HUDEP-2 (cell line): ENCODE data around the gene IER2.
"Not testable (repeated sequence)": the region's sequence is repeated elsewhere in the genome, so short reads cannot be mapped to it uniquely, and the experiment has no call there.

Experiments used
- DNase-seq, 76 experiments: peaks; one replicate each; lab custom pipeline; 2025; ENCODE audit not compliant: unreplicated experiment in 76 of 76; lab: John Stamatoyannopoulos, UW

IER2 gene

DNA sequence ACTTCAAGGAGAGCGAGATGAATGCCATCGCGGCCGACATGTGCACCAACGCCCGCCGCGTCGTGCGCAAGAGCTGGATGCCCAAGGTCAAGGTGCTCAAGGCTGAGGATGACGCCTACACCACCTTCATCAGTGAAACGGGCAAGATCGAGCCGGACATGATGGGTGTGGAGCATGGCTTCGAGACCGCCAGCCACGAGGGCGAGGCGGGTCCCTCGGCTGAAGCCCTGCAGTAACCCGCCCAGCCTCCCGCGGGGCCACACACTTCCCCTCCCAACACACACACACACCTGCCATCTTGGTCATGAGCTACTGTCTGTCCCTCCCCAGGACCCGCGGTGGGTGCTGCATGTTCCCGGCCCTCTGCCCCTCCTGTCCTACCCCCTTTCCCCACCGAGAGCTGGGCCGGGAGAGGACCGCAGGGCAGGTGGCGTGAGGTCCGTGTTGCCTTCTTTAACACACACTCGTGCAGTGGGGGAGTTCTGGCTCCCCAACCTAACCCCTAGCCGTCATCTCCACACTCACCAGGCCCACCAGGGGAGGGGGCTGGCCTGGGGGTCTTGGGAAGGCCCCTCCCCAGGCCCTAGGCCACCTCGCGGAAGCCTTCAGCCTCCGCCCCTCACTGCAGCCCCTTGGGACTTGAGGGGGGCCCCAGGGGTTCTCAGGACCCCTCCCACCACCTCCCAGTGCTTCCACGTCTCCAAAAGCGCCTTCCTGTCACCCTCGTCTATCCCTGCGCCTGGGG lies 11.9 kb upstream of the IER2 start:
- no peak for DNase-seq

DNA sequence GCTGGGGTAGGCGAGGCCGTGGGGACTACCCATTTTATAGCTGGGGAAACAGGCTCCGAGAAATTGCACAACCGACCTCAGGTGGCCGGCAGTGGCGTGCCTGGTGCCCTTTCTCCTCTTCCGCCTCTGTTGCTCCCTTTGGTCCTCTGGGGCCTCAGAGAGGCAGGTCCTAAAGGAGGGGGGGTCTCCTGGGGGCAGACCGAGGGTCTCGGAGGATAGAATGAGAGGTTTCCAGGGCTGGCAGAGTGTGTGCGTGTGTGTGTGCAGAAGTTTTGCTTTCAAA lies 11.4 kb upstream of the IER2 start:
- DNase-seq = no peak

- no peak for DNase-seq
Observed at GRCh38 chr19:13139633-13140311, 10.4 kb upstream of the IER2 start.

- peak in 55 of 76 experiments; percentile 15 to 67 (median 43) for DNase-seq
Observed at GRCh38 chr19:13146763-13147563, 3.2 kb upstream of the IER2 start.

DNA sequence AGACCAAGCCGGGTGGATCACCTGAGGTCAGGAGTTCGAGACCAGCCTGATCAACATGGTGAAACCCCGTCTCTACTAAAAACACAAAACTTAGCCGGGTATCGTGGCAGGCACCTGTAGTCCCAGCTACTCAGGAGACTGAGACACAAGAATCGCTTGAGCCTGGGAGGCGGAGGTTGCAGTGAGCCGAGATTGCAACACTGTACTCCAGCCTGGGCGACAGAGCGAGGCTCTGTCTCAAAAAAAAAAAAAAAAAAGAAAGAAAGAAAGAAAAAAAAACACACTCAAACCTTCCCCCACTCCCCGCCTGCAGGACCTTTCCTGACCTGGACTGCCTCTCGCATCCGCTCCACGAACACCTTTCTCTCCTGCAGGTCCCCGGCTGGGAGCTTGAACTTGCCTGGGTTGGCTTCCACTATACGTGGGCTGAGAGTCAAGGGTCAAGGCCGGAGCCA lies 1.0 kb upstream of the IER2 start:
- DNase-seq = not testable (repeated sequence)

GRCh38 chr19:13149628-13150186 lies 504 bp upstream of the IER2 start:
- DNase-seq = peak in 41 of 76 experiments; percentile 20 to 94 (median 48)

DNA sequence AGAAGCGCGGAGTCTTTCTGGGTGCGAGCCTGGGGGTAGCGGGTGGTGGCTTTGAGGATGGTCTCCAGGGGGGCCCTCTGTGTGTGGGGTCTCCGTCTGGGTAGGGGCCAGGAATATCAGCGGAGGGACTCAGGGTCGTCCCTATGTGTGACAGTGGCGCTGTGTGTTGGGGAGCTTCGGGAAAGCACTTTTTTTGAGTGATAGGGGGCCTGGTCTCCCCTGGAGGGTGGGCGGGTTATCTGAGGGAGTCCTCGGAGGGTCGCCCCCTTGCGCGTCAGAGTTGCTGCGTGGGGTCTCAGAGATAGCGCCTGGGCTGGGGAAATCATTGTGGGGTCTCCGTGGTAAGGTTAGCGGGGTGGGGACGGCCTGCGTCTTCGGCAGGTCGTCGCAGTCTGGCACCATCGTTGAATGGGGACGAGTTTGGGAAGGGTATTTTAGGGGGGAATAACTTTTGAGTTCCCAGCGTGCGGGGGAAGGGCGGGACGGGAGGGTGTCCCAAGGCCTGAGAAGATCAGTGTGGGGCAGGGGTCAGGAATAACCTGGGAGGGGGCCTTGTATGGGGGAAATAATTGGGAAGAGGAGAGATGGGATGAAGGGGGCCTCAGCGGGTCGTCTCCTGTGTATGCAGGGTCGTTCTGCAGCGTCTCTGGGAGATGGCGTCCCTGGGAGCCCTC lies 857 bp downstream of the IER2 start:
- peak in 15 of 76 experiments; percentile 12 to 78 (median 53) for DNase-seq

DNA sequence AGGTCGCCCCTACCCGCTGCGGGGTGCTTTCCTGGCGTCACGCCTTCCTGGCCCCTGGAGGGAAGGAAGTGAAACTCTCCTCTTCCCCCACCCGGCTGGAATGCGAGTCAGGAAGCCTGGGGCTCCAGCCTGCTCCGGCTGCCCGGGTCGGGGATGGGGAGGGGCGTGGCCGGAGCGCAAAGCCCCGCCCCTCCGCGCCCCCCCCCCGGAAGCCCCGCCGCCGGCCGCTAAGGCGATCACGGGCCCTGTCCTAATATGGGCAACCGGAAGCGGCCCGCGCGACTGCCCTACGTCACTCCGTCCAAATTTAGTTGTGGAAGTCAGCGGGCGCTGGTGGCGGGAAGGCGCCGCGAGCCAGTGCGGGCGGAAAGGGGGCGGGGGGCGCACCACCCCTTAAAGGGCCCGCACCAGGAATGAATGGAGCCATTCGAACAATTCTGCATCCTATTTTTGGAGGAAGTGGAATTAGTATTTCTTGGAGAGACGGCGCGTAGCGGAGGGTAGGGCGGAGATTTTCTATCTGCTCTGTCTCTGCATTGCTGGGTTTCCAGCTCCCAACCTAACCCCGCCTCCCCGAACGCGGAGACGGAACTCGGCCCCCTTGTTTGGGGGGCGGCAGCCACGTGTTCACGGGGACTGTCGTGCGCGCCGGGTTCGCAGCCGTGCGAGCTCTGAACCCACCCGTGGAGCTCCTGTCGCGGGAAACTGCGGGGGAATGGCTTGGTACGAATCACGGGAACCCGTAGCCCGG lies 1.6 kb downstream of the IER2 start:
- DNase-seq = peak in 74 of 76 experiments; percentile 79 to 99 (median 96)

DNA sequence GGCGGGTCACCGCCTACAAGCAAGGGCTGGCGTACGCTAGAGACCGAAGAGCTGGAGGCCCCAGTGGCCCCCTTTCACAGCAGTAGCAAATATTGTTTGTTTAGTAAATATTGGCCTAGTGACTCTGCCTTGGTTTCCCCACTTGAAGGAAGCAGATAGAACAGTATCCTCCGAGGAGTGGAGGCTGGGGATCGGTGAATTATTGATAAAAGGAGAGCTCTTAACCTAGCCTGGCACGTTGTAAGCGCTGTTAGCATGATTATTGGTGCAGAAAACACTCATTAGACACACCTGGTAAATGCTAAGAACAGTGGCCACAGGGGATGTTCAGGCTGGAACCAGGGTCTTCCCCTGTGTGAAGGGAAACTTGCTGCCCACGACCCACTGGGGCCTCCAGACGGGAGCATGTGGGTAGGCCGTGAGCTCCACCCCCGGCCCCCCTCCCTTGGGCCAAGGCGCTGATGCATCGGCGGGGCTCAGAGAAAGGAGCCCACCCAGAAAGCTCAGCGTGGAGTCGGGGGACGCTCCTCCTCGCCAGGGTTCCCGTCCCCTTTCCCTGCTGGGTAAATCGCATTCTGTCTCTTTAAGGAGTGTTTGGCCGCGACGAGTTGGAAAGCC lies 2.3 kb downstream of the IER2 start:
- DNase-seq = peak in 5 of 76 experiments; percentile 49 to 97 (median 61)

DNA sequence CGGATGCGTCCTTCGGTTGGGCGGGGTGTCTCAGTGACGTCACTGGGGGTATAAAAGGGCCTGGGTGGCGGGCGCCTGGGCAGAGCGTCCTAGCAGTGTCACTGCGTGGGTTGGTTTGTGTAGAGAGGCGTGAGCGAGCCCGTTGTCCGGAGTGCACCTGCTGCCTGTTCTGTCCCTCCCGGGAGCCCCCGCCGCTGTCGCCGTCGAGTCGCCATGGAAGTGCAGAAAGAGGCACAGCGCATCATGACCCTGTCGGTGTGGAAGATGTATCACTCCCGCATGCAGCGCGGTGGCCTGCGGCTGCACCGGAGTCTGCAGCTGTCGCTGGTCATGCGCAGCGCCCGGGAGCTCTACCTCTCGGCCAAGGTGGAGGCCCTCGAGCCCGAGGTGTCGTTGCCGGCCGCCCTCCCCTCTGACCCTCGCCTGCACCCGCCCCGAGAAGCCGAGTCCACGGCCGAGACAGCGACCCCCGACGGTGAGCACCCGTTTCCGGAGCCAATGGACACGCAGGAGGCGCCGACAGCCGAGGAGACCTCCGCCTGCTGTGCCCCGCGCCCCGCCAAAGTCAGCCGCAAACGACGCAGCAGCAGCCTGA lies 2.9 kb downstream of the IER2 start:
- DNase-seq = peak in 75 of 76 experiments; percentile 63 to 99 (median 96)

DNA sequence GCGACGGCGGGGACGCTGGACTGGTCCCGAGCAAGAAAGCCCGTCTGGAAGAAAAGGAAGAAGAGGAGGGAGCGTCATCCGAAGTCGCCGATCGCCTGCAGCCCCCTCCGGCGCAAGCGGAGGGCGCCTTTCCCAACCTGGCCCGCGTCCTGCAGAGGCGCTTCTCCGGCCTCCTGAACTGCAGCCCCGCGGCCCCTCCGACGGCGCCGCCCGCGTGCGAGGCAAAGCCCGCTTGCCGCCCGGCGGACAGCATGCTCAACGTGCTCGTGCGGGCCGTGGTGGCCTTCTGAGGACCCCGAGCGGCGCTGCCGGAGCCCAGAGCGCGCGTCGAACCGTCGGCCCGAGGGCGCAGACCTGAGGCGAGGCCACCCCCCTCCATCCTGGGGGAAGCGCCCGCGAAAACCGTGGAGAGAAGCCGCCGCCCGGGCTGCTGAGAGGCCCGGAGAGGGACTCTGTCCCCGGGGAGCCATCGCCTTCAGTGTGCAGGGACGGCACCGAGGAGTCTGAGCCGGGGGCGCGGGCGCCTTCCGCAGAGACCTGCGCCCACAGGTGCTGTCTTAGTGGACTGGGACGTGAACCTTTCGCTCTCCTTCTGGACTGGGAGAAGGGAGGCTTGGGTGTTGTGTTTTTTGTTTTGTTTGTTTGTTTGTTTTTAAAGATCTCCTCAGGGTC lies 3.5 kb downstream of the IER2 start:
- peak in 36 of 76 experiments; percentile 14 to 71 (median 50) for DNase-seq

- peak in 69 of 76 experiments; percentile 27 to 90 (median 75) for DNase-seq
Observed at GRCh38 chr19:13154241-13154778, 4.1 kb downstream of the IER2 start.

DNA sequence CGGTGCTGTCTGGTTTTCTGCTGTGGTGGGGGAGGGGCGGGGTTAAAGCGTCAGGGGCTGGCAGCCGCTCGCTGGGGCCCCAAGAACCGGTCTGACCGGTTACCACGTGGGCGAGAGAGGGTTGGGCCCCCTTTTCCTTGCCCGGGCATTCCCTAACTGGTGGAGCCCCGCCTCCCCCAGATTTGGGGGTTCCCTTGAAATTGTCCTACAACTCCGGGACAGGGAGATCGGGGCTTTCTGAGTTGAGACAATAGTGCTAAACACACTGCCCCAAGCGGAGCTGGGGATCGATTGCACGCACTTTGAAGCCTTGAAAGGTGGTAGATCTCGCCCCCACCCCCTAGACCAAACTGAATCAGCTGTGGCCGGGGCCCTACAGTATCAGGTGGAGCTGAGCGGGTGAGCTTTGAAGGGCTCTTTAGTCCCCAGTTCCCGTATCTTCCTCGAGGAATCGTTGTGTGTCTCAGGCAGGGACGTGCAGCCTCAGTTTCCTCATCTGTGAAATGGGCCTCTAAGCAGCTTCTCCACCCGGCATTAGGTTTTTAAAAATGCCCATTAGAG lies 4.8 kb downstream of the IER2 start:
- DNase-seq = peak in 56 of 76 experiments; percentile 9 to 82 (median 52)

DNA sequence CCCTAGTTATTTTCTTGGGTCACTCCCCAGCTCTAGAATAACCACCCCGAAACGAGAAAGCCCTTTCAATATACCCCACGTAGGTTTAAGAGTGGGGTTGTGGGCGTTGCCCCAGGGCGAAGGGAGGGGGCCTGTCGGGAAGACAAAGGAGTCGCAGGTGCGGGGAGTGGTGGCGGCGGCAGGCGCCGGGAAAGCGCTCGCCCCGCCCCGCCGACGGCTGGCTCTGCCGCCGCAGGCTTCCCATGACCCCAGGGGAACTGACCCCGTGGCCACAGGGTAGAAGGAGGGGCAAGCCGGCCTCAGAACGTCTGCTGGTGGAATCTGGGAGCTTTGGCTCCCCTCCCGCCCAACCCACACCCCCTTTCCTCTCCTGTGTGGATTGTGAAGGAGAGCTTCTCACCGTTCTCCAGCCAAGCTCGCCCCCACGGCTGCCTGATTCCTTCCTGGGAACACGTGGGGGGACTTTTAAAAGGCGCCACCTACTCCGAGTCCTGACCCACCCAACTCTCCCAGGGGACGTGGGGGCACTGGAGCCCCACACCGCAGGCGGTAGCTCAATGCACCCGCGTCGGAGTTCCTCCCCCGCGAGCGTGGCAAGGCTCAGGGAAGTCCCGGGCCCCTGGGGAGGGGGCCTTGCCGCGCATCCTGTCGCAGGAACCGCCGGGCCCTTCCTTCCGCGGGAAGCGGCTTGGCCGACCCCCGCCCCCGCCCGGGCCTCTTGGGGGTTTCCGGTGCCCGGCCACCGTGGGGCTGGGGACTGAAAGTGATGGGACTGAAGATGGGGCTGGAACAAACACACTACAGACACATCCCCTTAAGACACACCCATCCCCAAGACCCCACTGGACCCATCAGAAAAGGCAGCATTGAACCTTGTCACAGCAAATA lies 5.5 kb downstream of the IER2 start:
- peak in 9 of 76 experiments; percentile 18 to 59 (median 31) for DNase-seq

DNA sequence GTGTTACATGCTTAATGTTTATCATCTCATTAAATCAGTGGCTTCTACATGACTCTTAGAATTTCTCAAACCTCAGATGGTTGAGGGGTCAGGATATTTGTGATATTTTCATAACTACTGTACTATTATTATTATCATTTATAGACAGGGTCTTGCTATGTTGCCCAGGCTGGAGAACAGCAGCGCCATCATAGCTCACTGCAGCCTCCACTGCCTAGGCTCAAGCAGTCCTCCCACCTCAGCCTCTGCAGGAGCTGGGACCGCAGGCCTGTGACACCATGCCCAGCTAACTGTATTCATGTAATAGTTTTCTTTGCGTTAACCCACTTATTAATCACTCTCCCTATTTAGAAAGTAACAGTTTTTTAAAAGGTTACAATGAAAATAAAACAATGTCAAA lies 9.5 kb downstream of the IER2 start:
- no peak for DNase-seq

DNA sequence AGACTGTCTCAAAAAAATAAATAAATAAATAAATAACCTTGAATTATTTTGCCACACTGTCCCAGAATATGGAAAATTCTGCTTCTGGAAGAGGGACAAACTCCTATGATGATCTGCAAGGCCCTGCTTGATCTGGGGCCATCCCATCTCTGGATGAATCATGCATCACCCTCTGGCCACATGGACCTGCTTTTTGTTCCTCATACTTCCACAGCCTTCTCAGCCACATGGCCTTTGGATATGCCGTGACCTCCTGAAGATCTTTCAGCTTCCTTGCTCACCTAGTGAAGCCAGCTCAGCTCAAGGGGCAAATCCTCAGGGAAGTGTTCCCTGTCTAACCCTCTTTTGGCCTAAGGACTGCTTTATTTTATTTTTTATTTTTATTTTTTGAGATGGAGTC lies 10.3 kb downstream of the IER2 start:
- no peak for DNase-seq
